ENCODE data around the gene MZB1.

Gene MZB1

GRCh38 chr5:139401546-139401945, 11.8 kb upstream of the MZB1 start:
- no peak overlapping the region for H3K4me3 ChIP-seq (ENCODE audit: low read depth, low read length)
- no peaks in the 10 kb centered on the region for H3K9me3 ChIP-seq
- peaks cover 4% of the 10 kb centered on the region for H3K4me1 ChIP-seq
- TF ChIP-seq CTCF (IDR thresholded peaks at IDR 0.05; ENCODE audit: low read depth, low read length): no peak
- H3K36me3 ChIP-seq: no peaks in the 10 kb centered on the region
- no peaks in the 10 kb centered on the region for H3K27me3 ChIP-seq
- DNase-seq: no peak

GRCh38 chr5:139399501-139400121, 9.9 kb upstream of the MZB1 start:
- no peak for DNase-seq
- peaks cover 4% of the 10 kb centered on the region for H3K4me1 ChIP-seq
- H3K27me3 ChIP-seq: peaks cover 6% of the 10 kb centered on the region
- H3K9me3 ChIP-seq: no peaks in the 10 kb centered on the region
- no peak overlapping the region for H3K4me3 ChIP-seq (ENCODE audit: low read depth, low read length)
- no peaks in the 10 kb centered on the region for H3K36me3 ChIP-seq
- TF ChIP-seq CTCF (IDR thresholded peaks at IDR 0.05; ENCODE audit: low read depth, low read length): no peak

- no peak for TF ChIP-seq CTCF (IDR thresholded peaks at IDR 0.05; ENCODE audit: low read depth, low read length)
- Histone ChIP-seq H3K36me3 (no peaks in the 10 kb centered on the region), H3K4me3 (ENCODE audit: low read depth, low read length) (no peak overlapping the region), H3K4me1 (no peaks in the 10 kb centered on the region; the same call in 1 of the 2 replicates), H3K9me3 (no peaks in the 10 kb centered on the region), H3K27me3 (peaks cover 23% of the 10 kb centered on the region)
- DNase-seq: no peak
Measured at GRCh38 chr5:139397921-139398320, 8.2 kb upstream of the MZB1 start.

- H3K27me3 ChIP-seq: peaks cover 31% of the 10 kb centered on the region
- H3K4me1 ChIP-seq: no peaks in the 10 kb centered on the region
- no peak for DNase-seq
- H3K36me3 ChIP-seq: no peaks in the 10 kb centered on the region
- TF ChIP-seq CTCF (IDR thresholded peaks at IDR 0.05; ENCODE audit: low read depth, low read length): no peak
- no peak overlapping the region for H3K4me3 ChIP-seq (ENCODE audit: low read depth, low read length)
- H3K9me3 ChIP-seq: no peaks in the 10 kb centered on the region
Measured at GRCh38 chr5:139396691-139397090, 7.0 kb upstream of the MZB1 start.

GRCh38 chr5:139395844-139396640, 6.3 kb upstream of the MZB1 start:
- no peak for DNase-seq
- no peaks in the 10 kb centered on the region for H3K4me1 ChIP-seq
- peaks cover 31% of the 10 kb centered on the region for H3K27me3 ChIP-seq

More at GRCh38 chr5:139395844-139396640, 6.3 kb upstream of the MZB1 start:
- no peaks in the 10 kb centered on the region for H3K36me3 ChIP-seq
- H3K9me3 ChIP-seq: no peaks in the 10 kb centered on the region
- H3K4me3 ChIP-seq (ENCODE audit: low read depth, low read length): no peak overlapping the region
- no peak for TF ChIP-seq CTCF (IDR thresholded peaks at IDR 0.05; ENCODE audit: low read depth, low read length)
